ENCODE data around the gene KRT13. TPM values are rescaled to one million over a fixed set of nuclear protein-coding genes. Genes with fewer than 3 reads are reported as not detected.

KRT13 gene
- total and polyA plus RNA-seq, 2 donors (not counting 3 experiments of a cell fraction or from before 2014, with no cell fraction given), result not detected

DNA sequence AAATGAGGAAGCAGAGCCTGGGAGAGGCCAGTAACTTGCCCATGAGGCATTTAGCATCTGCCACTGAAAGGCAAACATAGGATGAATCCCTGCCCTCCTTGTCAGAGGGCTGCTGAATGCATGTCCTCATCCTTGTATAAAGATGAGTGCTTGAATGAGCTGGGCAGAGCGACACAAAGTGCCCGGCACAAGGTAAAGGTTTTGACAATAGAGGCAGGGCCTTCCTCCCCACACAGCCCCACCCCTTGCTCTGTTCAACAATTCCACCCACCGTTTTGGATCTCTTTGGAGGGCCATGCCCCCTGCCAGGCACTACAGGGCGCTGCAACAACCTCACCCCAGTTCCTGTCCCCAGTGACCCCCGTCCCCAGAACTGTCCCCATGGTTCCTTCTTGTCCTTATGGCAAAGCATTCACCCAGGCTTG lies 24.1 kb upstream of the KRT13 start:
- Histone ChIP-seq H3K27ac (ENCODE audit: insufficient read depth, low read depth, low read length) (peak overlapping the region; percentile 80), H3K79me2 (ENCODE audit: control insufficient read depth, insufficient read depth, low read length) (no peaks in the 10 kb centered on the region), H3K36me3 (ENCODE audit: control insufficient read depth in 2 of 2, extremely low read depth in 1 of 2, insufficient read depth in 2 of 2, low read length in 2 of 2) (no peaks in the 10 kb centered on the region), H4K20me1 (replicated peaks; ENCODE audit: control insufficient read depth, extremely low read depth, insufficient read depth, low read length) (no peaks in the 10 kb centered on the region), H3K9ac (replicated peaks; ENCODE audit: extremely low read depth, insufficient read depth, low read length) (no peak overlapping the region), H3K9me1 (replicated peaks; ENCODE audit: control insufficient read depth, extremely low read depth, insufficient read depth, low read length) (no peaks in the 10 kb centered on the region), H3K4me3 (replicated peaks in 1 of 3; ENCODE audit: insufficient read depth in 1 of 3, low read depth in 1 of 3, low read length in 3 of 3) (no peak overlapping the region), H3K27me3 (ENCODE audit: control insufficient read depth in 2 of 2, insufficient read depth in 2 of 2, low read length in 2 of 2) (no peaks in the 10 kb centered on the region), H2AFZ (ENCODE audit: low read depth, low read length) (no peak overlapping the region), H3K4me1 (ENCODE audit: control insufficient read depth, extremely low read depth, insufficient read depth, low read length) (peaks cover 29% of the 10 kb centered on the region), H3K9me3 (replicated peaks; ENCODE audit: control insufficient read depth, insufficient read depth, low read length) (no peaks in the 10 kb centered on the region), H3K4me2 (ENCODE audit: insufficient read depth, low read length) (no peak overlapping the region)
- ChIA-PET CTCF (interaction anchor here (1.2 to 8.5 kb wide), 10 partner anchors 8 to 133 kb away, joined by 3 to 126 read pairs (median 8); no protein-coding TSS in a partner anchor), POLR2A (interaction anchor here (0.7 to 1.2 kb wide), 2 partner anchors 8 to 159 kb away, joined by 3 to 4 read pairs; no protein-coding TSS in a partner anchor)
- intact Hi-C loops (cut with micrococcal nuclease), result no loop called here
- DNase-seq (ENCODE audit: low read depth, low spot score) (no peak), FAIRE-seq (no peak)
- dilution Hi-C loops (cut with MboI; ENCODE audit: extremely low pct_ligation_motif_present, low sequenced_read_pairs), result no loop called here
- TF ChIP-seq, protein P1, sequence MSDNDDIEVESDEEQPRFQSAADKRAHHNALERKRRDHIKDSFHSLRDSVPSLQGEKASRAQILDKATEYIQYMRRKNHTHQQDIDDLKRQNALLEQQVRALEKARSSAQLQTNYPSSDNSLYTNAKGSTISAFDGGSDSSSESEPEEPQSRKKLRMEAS (IDR thresholded peaks at IDR 0.05; ENCODE audit: insufficient read depth, insufficient read length), result no peak
- TF ChIP-seq POLR2AphosphoS5 (IDR thresholded peaks at IDR 0.05; ENCODE audit: insufficient read depth, low read depth, low read length), result no peak
- TF ChIP-seq, protein P2, sequence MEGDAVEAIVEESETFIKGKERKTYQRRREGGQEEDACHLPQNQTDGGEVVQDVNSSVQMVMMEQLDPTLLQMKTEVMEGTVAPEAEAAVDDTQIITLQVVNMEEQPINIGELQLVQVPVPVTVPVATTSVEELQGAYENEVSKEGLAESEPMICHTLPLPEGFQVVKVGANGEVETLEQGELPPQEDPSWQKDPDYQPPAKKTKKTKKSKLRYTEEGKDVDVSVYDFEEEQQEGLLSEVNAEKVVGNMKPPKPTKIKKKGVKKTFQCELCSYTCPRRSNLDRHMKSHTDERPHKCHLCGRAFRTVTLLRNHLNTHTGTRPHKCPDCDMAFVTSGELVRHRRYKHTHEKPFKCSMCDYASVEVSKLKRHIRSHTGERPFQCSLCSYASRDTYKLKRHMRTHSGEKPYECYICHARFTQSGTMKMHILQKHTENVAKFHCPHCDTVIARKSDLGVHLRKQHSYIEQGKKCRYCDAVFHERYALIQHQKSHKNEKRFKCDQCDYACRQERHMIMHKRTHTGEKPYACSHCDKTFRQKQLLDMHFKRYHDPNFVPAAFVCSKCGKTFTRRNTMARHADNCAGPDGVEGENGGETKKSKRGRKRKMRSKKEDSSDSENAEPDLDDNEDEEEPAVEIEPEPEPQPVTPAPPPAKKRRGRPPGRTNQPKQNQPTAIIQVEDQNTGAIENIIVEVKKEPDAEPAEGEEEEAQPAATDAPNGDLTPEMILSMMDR (IDR thresholded peaks at IDR 0.05; ENCODE audit: extremely low read depth in 1 of 2, insufficient read depth in 1 of 2, low read depth in 1 of 2, low read length in 2 of 2), result no peak
- no peak for TF ChIP-seq EZH2 (IDR thresholded peaks at IDR 0.05; ENCODE audit: borderline replicate concordance, low read depth, low read length, severe bottlenecking)
- TF ChIP-seq GATA2 (IDR thresholded peaks at IDR 0.05; ENCODE audit: insufficient read depth, insufficient read length, low read depth, low read length), result no peak
- no peak for TF ChIP-seq MYC (IDR thresholded peaks at IDR 0.05; ENCODE audit: low read depth, low read length)
- TF ChIP-seq FOS (IDR thresholded peaks at IDR 0.05; ENCODE audit: borderline replicate concordance, insufficient read depth, low read length), result no peak
- TF ChIP-seq POLR2A (IDR thresholded peaks at IDR 0.05; ENCODE audit: low read depth, low read length), result no peak
- TF ChIP-seq JUN (IDR thresholded peaks at IDR 0.05; ENCODE audit: borderline replicate concordance, insufficient read depth, insufficient read length, low read depth), result no peak
- no TSS peak for BruUV-seq (replicated peaks)
